Stimulated activated CD4-positive, alpha-beta T cell treated with anti-CD3 and anti-CD28 coated beads, TNF-alpha, amount 100 ng/mL, for 24 hours (primary cell): Measurements from ENCODE around the gene RNF5.
"Not testable (repeated sequence)": the region's sequence is repeated elsewhere in the genome, so short reads cannot be mapped to it uniquely, and the experiment has no call there.

Experiments used
- DNase-seq, 3 experiments: peaks; one replicate each; pipeline ENCODE4 v3.0.0-alpha.2; 2020; ENCODE audit warnings: low read depth in 3 of 3

Gene RNF5

DNA sequence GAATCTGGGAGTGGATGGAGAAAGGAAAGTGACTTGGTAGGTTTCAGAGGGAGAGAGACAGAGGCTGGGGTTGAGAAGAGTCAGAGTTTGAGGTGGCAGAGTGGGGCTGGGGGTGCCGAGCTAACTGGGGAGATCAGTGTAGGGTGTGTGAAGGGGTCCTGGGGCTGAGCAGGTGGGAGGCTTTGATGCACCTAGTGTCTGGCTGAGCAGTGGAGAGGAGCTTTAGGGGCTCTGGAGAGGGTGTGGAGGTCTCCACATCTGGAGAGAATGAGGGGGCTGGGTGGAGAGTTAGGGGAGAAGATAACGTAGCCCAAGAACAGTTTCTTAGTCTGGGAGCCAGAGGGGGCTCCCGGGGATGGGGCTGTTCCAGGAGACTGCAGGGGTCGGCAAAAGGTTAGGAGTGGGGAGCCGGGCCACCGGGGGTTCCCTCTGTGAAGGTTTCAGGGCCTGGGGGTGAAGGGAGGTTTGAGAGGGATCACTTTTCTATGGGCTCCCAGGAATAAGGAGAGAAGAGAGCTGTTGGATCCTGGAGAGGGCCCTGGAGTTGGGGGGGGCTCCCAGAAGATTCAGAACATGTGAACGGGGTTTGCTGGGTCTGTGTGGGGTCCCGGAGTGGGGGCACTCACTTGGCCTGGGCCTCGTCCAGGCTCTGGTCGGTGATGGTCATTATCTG lies 11.0 kb downstream of the RNF5 start:
- DNase-seq, result no peak

DNA sequence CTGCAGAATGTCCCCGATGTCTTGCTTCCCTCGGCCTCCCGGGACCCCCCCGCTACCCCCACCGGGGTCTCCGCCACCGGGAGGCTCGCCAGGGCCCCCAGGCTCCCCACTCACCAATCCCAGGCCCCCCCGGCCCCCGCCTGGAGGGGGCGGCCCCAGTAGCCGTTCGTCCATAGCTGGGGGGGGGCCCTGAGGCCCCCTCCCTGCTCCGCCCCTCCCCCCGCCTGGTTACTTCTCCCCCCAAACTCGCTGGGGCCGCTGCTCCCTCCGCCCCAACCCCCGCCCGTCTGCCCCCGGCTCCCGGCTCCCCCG lies 11.5 kb downstream of the RNF5 start:
- no peak for DNase-seq

DNA sequence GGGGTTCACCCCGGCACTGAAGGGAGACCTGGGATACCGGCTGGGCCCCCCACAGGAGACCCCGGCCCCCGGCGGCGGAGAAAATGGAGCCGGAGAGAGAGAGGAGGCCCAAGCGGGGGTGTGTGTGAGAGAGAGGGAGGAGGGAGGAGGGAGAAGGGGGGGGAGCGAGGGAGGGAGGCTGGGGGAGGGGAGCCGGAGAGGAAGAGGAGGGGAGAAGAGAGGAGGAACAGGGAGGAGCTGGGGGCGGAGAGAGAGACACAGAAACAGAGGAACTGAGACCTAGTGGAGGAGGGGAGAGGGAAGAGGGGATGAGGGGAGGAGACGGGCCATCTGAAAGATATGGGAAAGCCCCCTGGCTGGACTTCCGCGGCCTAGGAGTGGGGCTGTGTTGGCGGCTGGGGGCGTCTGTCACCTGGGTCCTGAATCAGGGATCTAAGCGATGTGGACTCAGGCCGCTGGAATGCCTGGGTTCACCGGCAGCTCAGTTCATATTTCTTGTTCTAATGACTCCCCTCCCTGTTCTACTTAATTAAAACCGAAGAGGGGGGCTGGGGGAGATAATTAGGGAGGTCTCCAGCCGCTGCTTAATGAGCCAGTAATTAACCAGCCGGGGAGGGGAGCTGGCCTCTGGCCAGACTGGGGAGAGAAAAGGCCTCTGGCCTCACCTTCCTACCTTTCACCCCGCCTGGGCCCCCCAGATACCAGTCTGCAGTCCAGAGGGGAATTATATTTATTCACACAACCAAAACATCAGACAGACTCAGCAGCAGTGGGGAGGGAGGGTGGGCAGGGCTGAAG lies 12.0 kb downstream of the RNF5 start, which contains the start of gene PBX2:
PBX2 (minus strand) TSS at position 149 of the 798 bp plus-strand sequence. CDS start 287 bp downstream, outside the sequence.
- peak; percentile 65 to 86 (median 75) for DNase-seq

DNA sequence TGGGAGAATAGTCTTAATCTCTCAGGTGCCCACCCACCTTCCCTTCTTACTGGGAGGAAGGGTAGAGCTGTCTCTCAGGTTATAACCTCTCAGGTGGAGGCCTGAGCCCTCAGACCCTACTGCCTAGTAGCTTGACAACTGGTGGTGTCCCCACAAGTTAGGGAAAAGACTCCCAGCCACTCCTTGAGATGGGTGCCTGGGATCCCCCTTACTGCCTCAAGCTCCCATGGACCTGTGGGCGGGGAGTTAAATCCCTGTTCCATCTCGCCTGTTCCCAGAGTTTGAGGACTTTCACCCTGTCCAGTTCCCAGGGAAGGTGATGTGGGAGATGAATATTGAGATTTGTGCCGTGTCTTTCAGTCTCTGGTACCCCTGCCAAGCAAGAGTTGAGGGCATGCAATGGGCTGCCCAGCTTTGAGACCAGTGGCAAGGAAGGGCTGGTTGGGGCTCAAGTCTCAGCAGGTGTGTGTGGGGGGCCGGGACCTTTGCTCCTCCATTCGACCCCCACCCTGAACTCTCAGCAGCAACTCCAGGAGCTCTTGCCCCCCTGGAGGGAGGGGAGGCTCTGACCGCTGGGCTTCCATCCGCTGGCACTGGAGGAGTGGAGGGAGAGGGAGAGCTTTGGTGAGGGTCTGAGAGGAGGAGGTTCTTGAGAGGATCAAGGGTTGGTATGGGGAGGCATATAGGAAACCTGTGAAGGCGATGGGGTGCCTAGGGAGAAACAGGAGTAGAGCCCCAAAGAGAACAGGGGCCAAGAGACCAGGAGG lies 12.9 kb downstream of the RNF5 start:
- no peak for DNase-seq

DNA sequence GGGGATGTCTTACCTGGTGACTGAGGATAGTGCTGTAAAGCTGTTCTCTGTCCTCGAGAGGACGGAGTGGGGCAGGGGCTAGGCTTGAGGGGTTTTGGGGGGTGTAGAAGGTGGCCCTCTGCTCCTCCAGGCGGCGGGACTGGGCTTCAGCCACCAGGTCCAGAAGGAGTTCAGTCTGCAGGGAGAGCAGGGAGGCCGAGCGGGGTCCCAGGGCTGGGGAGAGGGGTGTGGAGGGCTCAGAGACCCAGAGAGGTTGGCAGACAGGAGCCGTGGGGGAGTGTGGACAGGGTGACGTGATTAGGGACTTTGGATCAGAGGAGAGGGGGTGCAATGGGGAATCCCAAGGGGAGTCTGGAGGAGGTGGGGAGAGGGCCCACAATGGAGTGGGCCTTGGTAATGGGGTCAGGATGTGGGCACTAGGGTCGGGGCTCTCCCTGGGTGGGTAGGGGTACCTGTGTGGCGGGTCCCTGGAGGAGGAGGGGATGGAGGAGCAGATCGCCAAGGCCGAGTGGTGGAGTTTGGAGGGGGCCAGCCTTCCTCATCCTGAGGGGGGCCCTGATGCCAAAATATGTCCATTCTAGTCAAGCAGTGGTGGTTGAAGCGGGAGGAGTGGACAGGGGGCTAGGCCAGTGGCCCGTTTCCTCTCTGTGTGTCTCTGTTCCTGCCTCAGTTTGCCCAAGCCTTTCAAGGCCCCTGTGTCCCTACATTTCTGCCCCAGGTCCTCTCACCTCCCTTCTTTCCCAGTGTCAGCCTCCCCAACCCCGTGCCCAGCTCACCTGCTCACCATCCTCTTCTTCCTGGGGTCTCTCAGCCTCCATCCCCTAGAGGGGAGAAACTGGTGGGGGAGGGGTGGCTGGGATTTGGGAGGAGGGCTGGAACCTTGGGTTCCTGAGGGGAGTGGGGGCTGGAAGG lies 13.7 kb downstream of the RNF5 start:
- no peak for DNase-seq

DNA sequence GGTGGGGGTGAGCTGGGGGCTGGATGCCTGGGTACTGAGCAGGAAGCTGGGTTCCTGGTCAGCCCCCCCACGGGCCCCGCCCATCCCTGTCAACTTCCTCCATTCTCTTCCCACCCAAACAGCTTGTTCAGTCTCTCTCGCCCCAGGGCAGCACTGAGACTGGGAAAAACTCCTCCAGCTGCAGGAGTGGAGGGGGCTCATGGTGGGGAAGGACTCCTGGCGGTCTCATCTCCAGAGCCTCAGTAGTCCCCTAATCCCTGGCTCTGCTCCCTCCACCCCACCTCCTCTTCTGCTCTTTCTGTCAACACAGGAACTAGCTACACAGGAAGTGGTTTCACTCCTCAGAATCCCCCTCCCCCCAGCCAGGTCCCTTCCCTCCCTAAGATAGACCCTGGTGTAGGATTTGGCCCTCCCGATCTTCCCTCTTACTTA lies 14.4 kb downstream of the RNF5 start, which contains the start of gene GPSM3:
GPSM3 (minus strand) TSS at position 36 of the 432 bp plus-strand sequence. CDS start 130 bp downstream, outside the sequence.
- DNase-seq, result peak in 2 of 3 experiments; percentile 29 to 52

DNA sequence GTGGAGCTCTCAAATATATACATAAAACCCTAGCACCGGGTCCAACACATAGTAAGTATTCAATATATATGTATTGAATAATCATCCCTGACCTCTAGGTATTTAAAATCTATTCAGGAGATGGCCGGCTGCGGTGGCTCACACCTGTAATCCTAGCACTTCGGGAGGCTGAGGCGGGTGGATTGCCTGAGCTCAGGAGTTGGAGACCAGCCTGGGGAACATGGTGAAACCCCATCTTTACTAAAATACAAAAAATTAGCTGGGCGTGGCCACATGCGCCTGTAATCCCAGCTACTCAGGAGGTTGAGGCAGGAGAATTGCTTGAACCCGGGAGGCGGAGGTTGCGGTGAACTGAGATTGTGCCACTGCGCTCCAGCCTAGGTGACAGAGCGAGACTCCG lies 14.9 kb downstream of the RNF5 start:
- not testable (repeated sequence) for DNase-seq

DNA sequence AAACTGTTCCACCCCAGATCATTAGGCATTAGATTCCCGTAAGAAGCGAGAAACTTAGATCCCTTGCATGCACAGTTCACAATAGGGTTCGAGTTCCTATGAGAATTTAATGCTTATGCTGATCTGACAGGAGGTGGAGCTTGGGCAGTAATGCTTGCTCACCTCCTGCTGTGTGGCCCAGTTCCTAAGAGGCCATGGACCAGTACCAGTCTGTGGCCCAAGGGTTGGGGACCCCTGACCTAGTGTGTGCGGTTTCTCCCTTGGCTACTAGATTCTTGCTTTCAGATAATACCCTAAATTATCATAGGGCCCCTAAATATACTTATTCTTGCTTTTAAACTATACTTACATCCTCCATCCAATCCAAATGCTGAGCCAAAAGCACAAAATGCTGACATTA lies 16.2 kb downstream of the RNF5 start:
- no peak for DNase-seq

DNA sequence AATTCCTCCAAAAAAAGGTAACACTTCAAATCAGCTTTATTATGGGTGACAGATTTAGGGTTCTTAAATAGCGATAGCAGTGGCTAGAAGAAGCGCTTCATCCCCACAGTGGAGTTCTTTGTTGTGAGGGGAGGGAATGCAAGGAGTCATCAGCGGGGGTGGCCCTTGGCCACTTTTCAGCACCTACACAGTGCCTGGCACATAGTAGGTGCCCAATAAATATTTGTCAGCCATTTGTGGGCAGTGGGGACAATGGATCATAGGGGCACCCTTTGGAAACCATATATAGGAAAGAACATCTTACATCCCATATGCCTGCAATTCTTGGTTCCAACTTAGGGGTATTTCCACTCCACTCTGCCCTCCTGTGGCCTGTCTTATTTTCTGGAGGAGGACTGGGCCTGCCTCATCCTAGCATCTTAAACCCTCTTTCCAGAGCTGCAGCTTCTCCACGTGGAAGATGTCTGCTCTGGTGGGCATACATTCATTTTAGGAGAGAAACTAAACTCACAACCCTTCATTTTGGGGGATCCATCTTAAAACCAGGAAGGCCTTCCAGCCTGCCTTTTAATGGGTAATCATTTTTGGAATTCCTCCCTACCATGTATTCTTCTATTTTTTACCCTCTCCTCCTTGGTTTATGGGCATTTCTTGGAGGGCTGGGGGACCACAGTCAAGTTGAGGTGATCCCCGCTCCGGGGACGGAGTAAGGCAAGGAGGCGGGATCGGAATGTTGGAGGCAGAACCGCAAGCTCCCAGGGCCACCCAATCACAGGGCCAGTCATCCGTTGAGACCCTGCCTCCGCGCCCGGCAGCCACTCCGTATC lies 16.8 kb downstream of the RNF5 start:
- no peak for DNase-seq

DNA sequence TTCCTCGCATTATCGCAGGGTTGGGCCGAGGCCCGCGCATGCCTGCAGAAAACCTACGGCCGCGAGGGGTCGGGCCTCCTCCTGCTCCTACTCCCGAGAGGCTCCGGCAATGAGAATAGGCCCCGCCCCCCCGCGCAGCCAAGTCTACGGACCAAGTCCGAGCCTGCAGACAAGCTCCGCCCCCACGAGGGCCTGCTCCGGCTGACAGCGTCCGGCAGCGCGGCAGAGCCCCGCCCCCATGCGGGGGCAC lies 17.4 kb downstream of the RNF5 start:
- peak; percentile 100 for DNase-seq

DNA sequence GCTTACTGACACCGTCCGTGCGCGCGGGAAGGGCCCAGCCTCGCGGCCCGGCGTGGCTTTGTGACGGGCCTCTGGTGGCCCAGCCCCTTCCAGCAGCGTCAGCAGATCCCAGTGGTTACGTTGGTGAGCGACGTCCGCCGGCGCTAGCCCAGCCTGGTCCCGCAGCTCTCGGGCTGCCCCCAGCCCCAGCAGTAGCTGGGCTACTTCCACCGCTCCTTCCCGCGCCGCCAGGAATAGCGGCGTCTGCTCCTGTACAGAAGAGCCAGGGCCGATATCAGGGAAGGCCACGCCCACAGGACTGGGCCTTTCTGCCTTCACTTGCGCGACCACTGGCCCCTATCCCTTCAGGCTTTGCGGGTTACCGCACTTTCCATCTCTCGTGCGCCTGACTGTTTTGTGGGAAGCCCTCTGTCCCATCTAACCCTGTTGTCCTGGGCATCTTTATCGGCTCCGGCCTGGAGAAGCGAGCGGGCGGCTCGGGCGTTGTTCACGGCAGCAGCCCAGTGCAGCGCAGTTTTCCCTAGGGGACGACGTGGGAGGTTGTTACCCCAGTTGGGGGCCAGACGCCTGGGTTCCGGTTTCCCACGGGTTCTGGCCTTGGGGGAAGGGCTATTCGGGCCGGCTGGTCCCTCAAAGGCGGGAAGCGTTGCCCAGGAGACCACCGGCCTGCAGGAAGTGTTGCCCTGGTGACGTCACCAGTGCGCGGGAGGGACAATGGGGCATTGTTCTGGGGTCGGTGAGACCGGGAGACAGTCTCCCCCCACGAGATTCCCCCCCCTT lies 17.9 kb downstream of the RNF5 start:
- peak in 2 of 3 experiments; percentile 36 to 70 for DNase-seq

DNA sequence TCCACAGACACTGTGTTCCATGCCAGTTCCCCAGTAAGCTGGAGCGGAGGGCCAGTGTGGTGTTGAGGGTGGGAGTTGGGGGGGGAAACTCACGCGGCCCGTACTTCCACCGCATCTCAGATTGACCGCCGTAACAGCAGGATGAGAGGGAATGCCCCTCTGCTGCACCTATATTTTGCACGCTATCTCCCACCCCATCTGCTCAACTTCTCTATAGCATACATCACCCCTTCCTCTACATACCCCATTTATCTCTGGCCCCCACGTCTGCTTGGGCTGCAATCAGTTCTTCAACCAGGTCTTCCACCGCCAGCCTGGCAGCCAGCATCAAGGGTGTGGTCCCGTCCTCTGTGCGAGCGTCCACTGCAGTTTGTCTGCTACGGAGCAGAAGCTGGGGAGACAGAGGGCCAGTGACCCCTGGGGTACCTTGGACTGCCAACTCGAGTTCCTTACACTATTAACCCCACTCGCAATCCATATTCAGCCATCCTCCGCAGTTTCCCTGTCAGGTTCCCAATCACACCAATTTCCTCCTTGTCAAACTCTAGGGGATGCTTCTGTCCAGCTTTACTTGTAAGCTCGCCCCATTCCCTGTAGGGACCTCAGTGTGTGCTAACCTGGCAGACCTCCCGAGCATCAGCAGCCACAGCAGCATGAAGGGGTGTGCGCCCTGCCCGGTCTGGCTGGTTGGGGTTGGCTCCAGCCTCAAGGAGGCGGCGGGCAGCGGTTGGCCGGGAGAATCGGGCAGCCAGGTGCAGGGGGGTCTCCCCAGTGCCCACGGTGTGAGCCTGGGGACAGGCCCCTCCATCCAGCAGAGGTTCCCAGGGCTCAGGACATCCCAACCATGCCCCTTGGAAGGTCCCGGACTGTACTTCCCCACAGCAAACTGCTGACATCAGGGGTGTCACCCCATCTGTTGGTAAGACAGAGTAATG lies 18.7 kb downstream of the RNF5 start:
- DNase-seq, result no peak

DNA sequence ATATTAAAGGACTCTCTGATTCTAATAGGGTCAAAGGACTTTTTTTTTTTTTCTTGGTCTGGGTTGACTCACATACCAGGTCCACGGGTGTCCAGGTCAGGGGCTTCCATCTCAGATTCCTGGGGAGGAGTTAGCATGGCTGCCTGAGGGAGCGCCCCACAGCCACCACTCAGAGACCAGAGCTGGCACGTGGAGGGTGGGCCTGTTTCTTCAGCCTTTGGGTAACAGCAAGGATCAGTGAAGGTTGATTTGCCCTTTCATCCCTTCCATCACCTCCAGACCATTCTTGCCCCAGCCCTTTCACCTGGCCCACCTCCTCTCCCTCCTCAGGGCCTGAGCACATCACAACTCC lies 20.1 kb downstream of the RNF5 start:
- no peak for DNase-seq

DNA sequence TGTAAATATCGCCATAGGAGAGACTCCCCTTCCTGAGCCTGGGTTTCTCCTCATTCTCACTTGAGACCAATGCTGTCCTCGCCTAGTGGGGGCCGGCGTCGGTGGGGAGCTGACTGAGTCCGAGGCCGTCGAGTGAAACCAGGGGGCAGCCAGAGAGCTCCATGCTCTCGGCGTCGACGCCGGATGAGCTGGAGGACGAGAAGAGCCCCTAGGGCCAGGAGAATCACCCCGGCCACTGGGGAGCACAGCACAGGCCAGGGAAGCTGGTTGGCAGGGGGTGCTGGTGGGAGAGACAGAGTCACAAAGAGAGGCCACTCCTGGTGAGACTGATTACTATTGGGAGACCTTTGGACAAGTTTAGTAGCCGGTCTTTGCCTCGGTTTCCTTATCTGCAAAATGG lies 20.7 kb downstream of the RNF5 start:
- DNase-seq, result no peak

DNA sequence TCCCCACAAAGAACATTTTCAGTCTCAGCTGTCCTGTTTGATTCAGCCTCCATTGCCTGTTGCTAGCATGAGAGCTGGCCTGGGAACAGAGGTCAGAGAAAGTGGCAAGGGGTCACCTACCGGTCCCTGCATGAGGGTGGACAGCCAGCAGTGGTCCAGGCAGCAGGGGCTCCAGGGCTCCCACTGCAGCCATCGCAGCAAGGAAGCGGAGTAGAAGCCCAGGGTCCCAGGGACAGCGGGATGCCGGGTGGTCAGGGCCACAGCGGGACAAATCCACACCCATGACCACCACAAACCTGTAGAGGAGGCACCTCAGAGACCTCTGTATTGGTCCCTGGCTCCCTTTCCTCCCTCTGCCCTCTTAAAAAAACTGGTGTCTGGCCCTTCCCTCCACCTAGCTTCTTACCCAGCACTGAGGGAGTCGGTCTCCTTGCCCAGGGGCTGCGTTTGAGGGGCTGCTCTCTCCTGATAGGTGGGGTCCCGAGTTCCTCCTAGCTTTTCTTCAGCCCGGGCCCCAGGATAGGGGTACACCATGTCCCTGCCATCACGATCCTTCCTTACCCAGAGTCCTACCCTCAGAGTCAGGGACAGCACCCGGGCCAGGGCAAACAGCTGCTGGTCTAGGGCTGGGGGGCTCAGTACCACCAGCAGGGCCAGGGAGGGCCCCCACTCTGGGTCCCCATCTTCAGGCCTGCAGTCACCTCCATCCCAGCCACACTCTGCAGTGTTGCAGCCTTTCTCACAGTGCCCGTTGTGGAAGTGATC lies 22.7 kb downstream of the RNF5 start:
- no peak for DNase-seq

DNA sequence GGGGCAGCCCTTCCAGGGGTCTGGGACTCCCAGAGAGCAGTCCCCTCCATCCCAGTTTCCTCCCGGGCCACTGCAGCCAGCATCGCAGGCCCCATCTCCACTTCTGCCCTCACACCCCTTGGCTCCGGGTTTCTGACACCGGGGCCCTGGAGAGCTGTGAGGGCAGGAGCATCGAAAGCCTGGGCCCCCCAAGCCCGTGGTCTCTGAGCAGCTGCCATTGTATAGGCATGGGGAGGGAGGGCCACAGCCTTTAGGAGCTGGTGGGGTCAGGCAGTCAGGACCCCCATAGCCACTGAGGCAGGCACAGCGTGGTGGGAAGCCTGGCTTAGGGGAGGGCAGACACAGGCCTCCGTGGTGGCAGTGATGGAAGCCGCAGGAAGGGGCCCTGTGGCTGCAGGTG lies 24.0 kb downstream of the RNF5 start:
- no peak for DNase-seq

DNA sequence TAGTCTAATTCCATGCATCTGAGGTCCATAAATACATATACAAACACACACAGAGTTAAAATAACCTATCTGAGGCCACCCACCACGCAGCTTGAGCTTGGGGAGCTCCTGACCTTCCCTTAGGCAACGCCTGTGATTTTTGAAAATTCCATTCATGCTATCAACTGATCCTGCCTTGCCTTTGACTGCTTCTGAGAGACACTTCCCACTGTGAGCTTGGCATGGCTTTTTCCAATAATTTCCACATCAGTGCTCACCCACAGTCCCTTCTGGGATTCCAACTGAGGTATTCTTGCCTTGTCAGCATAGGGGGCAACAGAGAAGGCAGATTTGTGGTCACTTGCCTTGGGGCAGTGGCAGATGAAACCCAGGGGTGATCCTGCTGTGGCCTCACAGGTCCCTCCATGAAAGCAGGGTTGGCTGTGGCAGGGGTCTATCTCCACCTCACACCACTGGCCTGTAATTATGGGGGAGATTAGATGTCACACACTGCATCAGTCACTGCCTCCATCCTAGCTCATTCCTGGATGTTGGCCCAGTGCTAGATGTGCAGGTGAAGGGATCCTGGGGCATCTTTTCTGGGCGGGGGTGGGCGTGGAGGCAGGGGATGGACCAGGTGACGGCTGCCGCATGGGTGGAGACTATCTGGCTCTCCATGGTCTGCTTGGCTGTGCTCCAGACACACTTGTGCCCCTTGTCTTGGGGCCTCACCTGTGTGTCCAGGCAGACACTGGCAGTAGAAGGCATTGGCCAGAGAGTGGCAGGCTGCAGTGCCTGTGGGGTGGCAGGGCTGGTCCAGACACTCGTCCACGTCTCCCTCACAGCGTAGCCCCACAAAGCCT lies 25.4 kb downstream of the RNF5 start:
- DNase-seq, result no peak
